CD4-positive, alpha-beta T cell (primary cell): Measurements from ENCODE around the gene KCNE3. TPM values are rescaled to one million over a fixed set of nuclear protein-coding genes. Genes with fewer than 3 reads are reported as not detected.

Experiments used
- ATAC-seq: fragments of 200-7000 bp; cut with Tn5 transposase; one replicate; pipeline ENCODE4 v1.10.0; 2022; ENCODE audit warnings: mild to moderate bottlenecking; ENCODE audit not compliant: poor library complexity
- CTCF ChIA-PET: fragments of 350-600 bp; sonication (Branson Sonifier 250); formaldehyde crosslinking; loops from one replicate; lab custom pipeline; 2021; ENCODE audit warnings: antibody characterized with exemption, inconsistent platforms; lab: Charles Lee
- POLR2A ChIA-PET: fragments of 350-600 bp; sonication (Branson Sonifier 250); formaldehyde crosslinking; loops from one replicate; lab custom pipeline; 2021; ENCODE audit warnings: antibody characterized with exemption, inconsistent platforms; lab: Charles Lee
- DNase-seq, 14 experiments: peaks; one replicate each; pipeline ENCODE4 v3.0.0-alpha.2; 2013 to 2020; ENCODE audit warnings: mixed read lengths in 2 of 14
- H3K27ac ChIP-seq, 2 donors: one replicate each; pipeline versions ENCODE4 v1.5.1 to v1.7.0; 2013; ENCODE audit warnings: low read length in 2 of 2, low read depth in 1 of 2, mild to moderate bottlenecking in 1 of 2
- H3K27me3 ChIP-seq, 2 experiments: 1 replicate in 1 of 2; 2 replicates in 1 of 2; pipeline versions ENCODE4 v1.6.1 to v1.7.0; 2013; ENCODE audit warnings: low read length in 2 of 2, control low read depth in 1 of 2, mild to moderate bottlenecking in 1 of 2, moderate library complexity in 1 of 2; ENCODE audit not compliant: insufficient read depth in 2 of 2, control insufficient read depth in 1 of 2
- H3K36me3 ChIP-seq: one replicate; pipeline ENCODE4 v1.6.1; 2013; ENCODE audit warnings: low read length, control low read depth; ENCODE audit not compliant: insufficient read depth
- H3K4me1 ChIP-seq: one replicate; pipeline ENCODE4 v1.6.1; 2013; ENCODE audit warnings: low read length, control low read depth; ENCODE audit not compliant: insufficient read depth
- H3K4me3 ChIP-seq: one replicate; pipeline ENCODE4 v1.5.1; 2013; ENCODE audit warnings: mild to moderate bottlenecking, low read length, moderate library complexity
- H3K9me3 ChIP-seq, 2 experiments: 1 replicate in 1 of 2; 2 replicates in 1 of 2; pipeline versions ENCODE4 v1.6.1 to v1.7.0; 2013; ENCODE audit warnings: low read length in 2 of 2, mild to moderate bottlenecking in 2 of 2, control low read depth in 1 of 2, moderate library complexity in 1 of 2; ENCODE audit not compliant: control insufficient read depth in 1 of 2, insufficient read depth in 1 of 2
- H3K27ac Mint-ChIP-seq: one replicate; pipeline ENCODE4 v1.8.0; 2020; ENCODE audit warnings: mixed read lengths
- H3K27me3 Mint-ChIP-seq: one replicate; pipeline ENCODE4 v1.8.0; 2021; ENCODE audit warnings: mixed read lengths
- H3K36me3 Mint-ChIP-seq: one replicate; pipeline ENCODE4 v1.8.0; 2021; ENCODE audit warnings: low read depth, mixed read lengths
- H3K4me1 Mint-ChIP-seq: one replicate; pipeline ENCODE4 v1.8.0; 2021; ENCODE audit warnings: low read depth, mixed read lengths
- H3K4me3 Mint-ChIP-seq: one replicate; pipeline ENCODE4 v1.8.0; 2020; ENCODE audit warnings: mild to moderate bottlenecking, mixed read lengths
- H3K9me3 Mint-ChIP-seq: one replicate; pipeline ENCODE4 v1.8.0; 2020; ENCODE audit warnings: mixed read lengths
- intact Hi-C, 2 experiments: fragments of 100-400 bp; cut with DNase I in 1 of 2; cut with micrococcal nuclease in 1 of 2; formaldehyde crosslinking; loops; one replicate each; pipeline versions ENCODE4 v1.15.1 to v1.9.0; 2023 to 2025; cut with DNase I, micrococcal nuclease
- total RNA-seq, 174 experiments: library from RNA in 2 of 174; stranded (reverse) in 2 of 174; gene quantifications; one replicate each; pipeline ENCODE4 v1.2.3 and lab custom pipeline; 2021 to 2026
- TF ChIP-seq, protein P1 (sequence below): fragments of 200-600 bp; IDR thresholded peaks from one replicate; pipeline ENCODE4 v1.8.0; 2022; ENCODE audit warnings: antibody characterized with exemption, mild to moderate bottlenecking

KCNE3 gene
- total RNA-seq, 2 experiments from 2014 or later = 0.08 to 0.22 TPM

DNA sequence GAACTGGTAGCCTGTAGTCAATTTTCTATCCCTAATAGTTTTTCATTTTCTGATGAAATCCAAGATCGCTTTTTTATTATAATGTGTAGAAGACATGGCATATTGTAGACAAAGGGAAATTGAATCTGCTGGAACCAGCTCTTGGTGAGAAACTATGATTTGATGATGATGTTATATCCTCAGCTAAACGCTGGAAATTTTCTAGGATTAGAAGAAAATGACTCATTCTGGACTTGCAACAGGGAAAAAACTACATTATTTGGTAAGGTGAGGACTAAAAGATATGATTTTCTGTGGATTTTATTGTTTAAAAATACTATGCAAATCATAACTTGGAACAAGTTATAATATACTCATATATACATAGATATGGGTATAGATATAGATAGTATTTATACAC, 55.0 kb downstream of the KCNE3 start:
- no peak overlapping the region for H3K27ac ChIP-seq
- H3K36me3 Mint-ChIP-seq = no peaks in the 10 kb centered on the region
- H3K27me3 Mint-ChIP-seq = no peaks in the 10 kb centered on the region
- intact Hi-C loops = no loop called here
- POLR2A ChIA-PET = no interaction called here
- H3K27me3 ChIP-seq = no peaks in the 10 kb centered on the region
- H3K4me1 Mint-ChIP-seq = peaks cover 14% of the 10 kb centered on the region
- DNase-seq (no peak), ATAC-seq (no peak)
- TF ChIP-seq, protein P1, sequence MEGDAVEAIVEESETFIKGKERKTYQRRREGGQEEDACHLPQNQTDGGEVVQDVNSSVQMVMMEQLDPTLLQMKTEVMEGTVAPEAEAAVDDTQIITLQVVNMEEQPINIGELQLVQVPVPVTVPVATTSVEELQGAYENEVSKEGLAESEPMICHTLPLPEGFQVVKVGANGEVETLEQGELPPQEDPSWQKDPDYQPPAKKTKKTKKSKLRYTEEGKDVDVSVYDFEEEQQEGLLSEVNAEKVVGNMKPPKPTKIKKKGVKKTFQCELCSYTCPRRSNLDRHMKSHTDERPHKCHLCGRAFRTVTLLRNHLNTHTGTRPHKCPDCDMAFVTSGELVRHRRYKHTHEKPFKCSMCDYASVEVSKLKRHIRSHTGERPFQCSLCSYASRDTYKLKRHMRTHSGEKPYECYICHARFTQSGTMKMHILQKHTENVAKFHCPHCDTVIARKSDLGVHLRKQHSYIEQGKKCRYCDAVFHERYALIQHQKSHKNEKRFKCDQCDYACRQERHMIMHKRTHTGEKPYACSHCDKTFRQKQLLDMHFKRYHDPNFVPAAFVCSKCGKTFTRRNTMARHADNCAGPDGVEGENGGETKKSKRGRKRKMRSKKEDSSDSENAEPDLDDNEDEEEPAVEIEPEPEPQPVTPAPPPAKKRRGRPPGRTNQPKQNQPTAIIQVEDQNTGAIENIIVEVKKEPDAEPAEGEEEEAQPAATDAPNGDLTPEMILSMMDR = no peak
- peaks cover 5% of the 10 kb centered on the region for H3K4me1 ChIP-seq
- no peaks in the 10 kb centered on the region for H3K9me3 Mint-ChIP-seq
- CTCF ChIA-PET = interaction anchor here (1.5 to 1.9 kb wide), 2 partner anchors 23 to 37 kb away, joined by 4 to 5 read pairs; no protein-coding TSS in a partner anchor
- H3K36me3 ChIP-seq = no peaks in the 10 kb centered on the region
- no peaks in the 10 kb centered on the region for H3K9me3 ChIP-seq
- no peak overlapping the region for H3K4me3 Mint-ChIP-seq
- H3K4me3 ChIP-seq = no peak overlapping the region
- H3K27ac Mint-ChIP-seq = no peak overlapping the region

DNA sequence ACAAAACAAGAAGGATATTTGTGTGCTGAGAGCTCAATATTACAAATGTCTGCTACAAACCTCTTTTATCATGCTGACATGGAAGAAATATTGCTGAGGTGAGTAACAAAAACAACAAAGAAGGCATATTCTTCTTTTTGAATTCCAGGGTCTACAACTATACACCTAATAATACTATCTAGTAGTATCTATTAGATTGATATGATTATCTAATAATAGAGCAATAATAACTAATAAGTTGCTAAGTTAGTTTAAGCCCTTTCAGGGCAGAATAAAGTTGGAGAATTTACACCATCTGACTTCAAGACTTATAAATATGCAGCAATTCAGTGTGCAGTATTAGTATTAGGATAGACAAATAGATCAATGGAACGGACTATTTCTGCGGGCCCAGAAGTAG, 57.7 kb downstream of the KCNE3 start:
- Mint-ChIP-seq H3K4me1 (no peaks in the 10 kb centered on the region), H3K27ac (no peak overlapping the region), H3K4me3 (no peak overlapping the region), H3K36me3 (no peaks in the 10 kb centered on the region), H3K27me3 (no peaks in the 10 kb centered on the region), H3K9me3 (no peaks in the 10 kb centered on the region)
- ATAC-seq (no peak), DNase-seq (no peak)
- H3K27ac ChIP-seq = no peak overlapping the region
- no peak overlapping the region for H3K4me3 ChIP-seq
- H3K36me3 ChIP-seq = no peaks in the 10 kb centered on the region
- ChIA-PET POLR2A (no interaction called here), CTCF (no interaction called here)
- TF ChIP-seq, protein P1 = no peak
- H3K4me1 ChIP-seq = no peaks in the 10 kb centered on the region
- intact Hi-C loops = no loop called here
- H3K9me3 ChIP-seq = no peaks in the 10 kb centered on the region
- H3K27me3 ChIP-seq = no peaks in the 10 kb centered on the region

Other genes with a start within 250 kb of the KCNE3 start
- not detected for gene P4HA3, start 155.9 kb downstream of the KCNE3 start, total RNA-seq
- gene PGM2L1, start 69.1 kb downstream of the KCNE3 start, total RNA-seq = 10 to 100 TPM; 10.2 to 11.8 TPM
- gene LIPT2, start 26.2 kb upstream of the KCNE3 start, total RNA-seq = 10 to 100 TPM; 10.7 to 10.9 TPM
- 1 to 10 TPM; 4.6 to 5.2 TPM for gene POLD3, start 125.0 kb upstream of the KCNE3 start, total RNA-seq